Parathyroid adenoma (tissue), 2 donors: Measurements from ENCODE around the gene DNM3.
A peak's percentile ranks its signal among the peaks of the same experiment; 100 is the strongest.

Source experiments
- H2AFZ ChIP-seq: fragments of 300-600 bp; sonication (generic); one replicate; pipeline ENCODE4 v1.7.0; 2017; ENCODE audit warnings: antibody characterized with exemption, mild to moderate bottlenecking
- H3K27ac ChIP-seq: fragments of 300-600 bp; sonication (generic); one replicate; pipeline ENCODE4 v1.7.0; 2017
- H3K27me3 ChIP-seq: fragments of 300-600 bp; sonication (generic); one replicate; pipeline ENCODE4 v1.7.0; 2017; ENCODE audit warnings: low read length; ENCODE audit not compliant: control insufficient read depth, insufficient read depth
- H3K36me3 ChIP-seq: fragments of 300-600 bp; sonication (generic); one replicate; pipeline ENCODE4 v1.7.0; 2017; ENCODE audit warnings: low read length; ENCODE audit not compliant: control insufficient read depth, insufficient read depth
- H3K4me1 ChIP-seq: fragments of 300-600 bp; sonication (generic); one replicate; pipeline ENCODE4 v1.7.0; 2017; ENCODE audit warnings: control low read depth
- H3K4me2 ChIP-seq: fragments of 300-600 bp; sonication (generic); one replicate; pipeline ENCODE4 v1.7.0; 2017; ENCODE audit warnings: low read length
- H3K4me3 ChIP-seq: fragments of 300-600 bp; sonication (generic); one replicate; pipeline ENCODE4 v1.7.0; 2017; ENCODE audit warnings: low read depth, low read length
- H3K79me2 ChIP-seq: fragments of 300-600 bp; sonication (generic); one replicate; pipeline ENCODE4 v1.7.0; 2017; ENCODE audit warnings: control low read depth
- H3K9ac ChIP-seq: fragments of 300-600 bp; sonication (generic); one replicate; pipeline ENCODE4 v1.7.0; 2017; ENCODE audit warnings: mild to moderate bottlenecking
- H3K9me3 ChIP-seq: fragments of 300-600 bp; sonication (generic); one replicate; pipeline ENCODE4 v1.7.0; 2017; ENCODE audit warnings: low read length; ENCODE audit not compliant: control insufficient read depth
- CTCF ChIP-seq: fragments of 300-600 bp; sonication (generic); IDR thresholded peaks from one replicate; pipeline ENCODE4 v1.7.0; 2017; ENCODE audit warnings: antibody characterized with exemption, mild to moderate bottlenecking
- donor health status: primary hyperparathyroidism.

DNM3 gene

GRCh38 chr1:171983584-171983983 lies 142.3 kb downstream of the DNM3 start:
- no peaks in the 10 kb centered on the region for H3K4me1 ChIP-seq
- H3K9ac ChIP-seq, result no peak overlapping the region
- H3K9me3 ChIP-seq, result no peaks in the 10 kb centered on the region
- no peaks in the 10 kb centered on the region for H3K36me3 ChIP-seq
- H3K27ac ChIP-seq, result no peak overlapping the region
- no peaks in the 10 kb centered on the region for H3K27me3 ChIP-seq
- no peak for TF ChIP-seq CTCF
- no peak overlapping the region for H3K4me2 ChIP-seq
- H3K4me3 ChIP-seq, result no peak overlapping the region
- no peaks in the 10 kb centered on the region for H3K79me2 ChIP-seq
- H2AFZ ChIP-seq, result no peak overlapping the region

- H3K4me3 ChIP-seq, result no peak overlapping the region
- no peak overlapping the region for H3K9ac ChIP-seq
- TF ChIP-seq CTCF, result no peak
- H3K79me2 ChIP-seq, result no peaks in the 10 kb centered on the region
- no peaks in the 10 kb centered on the region for H3K4me1 ChIP-seq
- H3K27ac ChIP-seq, result no peak overlapping the region
- no peak overlapping the region for H2AFZ ChIP-seq
- no peaks in the 10 kb centered on the region for H3K9me3 ChIP-seq
- no peak overlapping the region for H3K4me2 ChIP-seq
- no peaks in the 10 kb centered on the region for H3K27me3 ChIP-seq
- no peaks in the 10 kb centered on the region for H3K36me3 ChIP-seq
These were observed 143.0 kb downstream of the DNM3 start for GRCh38 chr1:171984262-171984661.

- no peaks in the 10 kb centered on the region for H3K9me3 ChIP-seq
- no peak overlapping the region for H3K9ac ChIP-seq
- no peak overlapping the region for H3K4me3 ChIP-seq
- no peak overlapping the region for H2AFZ ChIP-seq
- no peaks in the 10 kb centered on the region for H3K36me3 ChIP-seq
- H3K27me3 ChIP-seq, result no peaks in the 10 kb centered on the region
- H3K4me2 ChIP-seq, result no peak overlapping the region
- H3K4me1 ChIP-seq, result no peaks in the 10 kb centered on the region
- H3K79me2 ChIP-seq, result no peaks in the 10 kb centered on the region
- H3K27ac ChIP-seq, result no peak overlapping the region
- TF ChIP-seq CTCF, result peak; percentile 59
These were observed 143.7 kb downstream of the DNM3 start for GRCh38 chr1:171984850-171985485.

- no peaks in the 10 kb centered on the region for H3K36me3 ChIP-seq
- no peak overlapping the region for H2AFZ ChIP-seq
- no peak overlapping the region for H3K9ac ChIP-seq
- no peak overlapping the region for H3K4me2 ChIP-seq
- H3K9me3 ChIP-seq, result no peaks in the 10 kb centered on the region
- TF ChIP-seq CTCF, result no peak
- no peaks in the 10 kb centered on the region for H3K27me3 ChIP-seq
- no peaks in the 10 kb centered on the region for H3K79me2 ChIP-seq
- no peak overlapping the region for H3K27ac ChIP-seq
- no peaks in the 10 kb centered on the region for H3K4me1 ChIP-seq
- H3K4me3 ChIP-seq, result no peak overlapping the region
These were observed 144.3 kb downstream of the DNM3 start for GRCh38 chr1:171985639-171986038.

GRCh38 chr1:171988243-171988885 lies 147.1 kb downstream of the DNM3 start:
- Histone ChIP-seq H3K27me3 (no peaks in the 10 kb centered on the region), H3K36me3 (no peaks in the 10 kb centered on the region), H3K9me3 (no peaks in the 10 kb centered on the region), H2AFZ (no peak overlapping the region), H3K79me2 (no peaks in the 10 kb centered on the region), H3K27ac (no peak overlapping the region), H3K4me2 (no peak overlapping the region), H3K9ac (no peak overlapping the region), H3K4me1 (no peaks in the 10 kb centered on the region), H3K4me3 (no peak overlapping the region)
- no peak for TF ChIP-seq CTCF
